OCI-LY1 (cell line): ENCODE data around the gene BEND6.

Experiments
- H2AFZ ChIP-seq: fragments of 200-600 bp; sonication (generic), shearing (Covaris generic); 2 replicates; pipeline ENCODE4 v1.6.0; 2014; ENCODE audit warnings: antibody characterized with exemption, mild to moderate bottlenecking, low read length
- H3F3A ChIP-seq: fragments of 200-600 bp; sonication (generic), shearing (Covaris generic); 2 replicates; pipeline ENCODE4 v1.6.0; 2014; ENCODE audit warnings: mild to moderate bottlenecking, antibody characterized with exemption, low read length, moderate library complexity; ENCODE audit not compliant: insufficient read depth
- H3K27ac ChIP-seq: fragments of 200-600 bp; sonication (generic); 2 replicates; pipeline ENCODE4 v1.5.1; 2014; ENCODE audit warnings: low read length, mixed run types, mild to moderate bottlenecking, low read depth; ENCODE audit not compliant: poor library complexity, severe bottlenecking
- H3K27me3 ChIP-seq: fragments of 200-600 bp; sonication (generic); 2 replicates; pipeline ENCODE4 v1.6.0; 2014; ENCODE audit warnings: antibody characterized with exemption, mild to moderate bottlenecking, low read length, moderate library complexity; ENCODE audit not compliant: insufficient read depth
- H3K36me3 ChIP-seq: fragments of 200-600 bp; sonication (generic); 2 replicates; pipeline ENCODE4 v1.6.1; 2014; ENCODE audit warnings: mild to moderate bottlenecking, antibody characterized with exemption, low read length, moderate library complexity, mixed read lengths; ENCODE audit not compliant: insufficient read depth
- H3K4me1 ChIP-seq: fragments of 200-600 bp; sonication (generic); 2 replicates; pipeline ENCODE4 v1.5.1; 2014; ENCODE audit warnings: mild to moderate bottlenecking, low read length, moderate library complexity; ENCODE audit not compliant: insufficient read depth, severe bottlenecking
- H3K4me2 ChIP-seq: fragments of 200-600 bp; sonication (generic), shearing (Covaris generic); 2 replicates; pipeline ENCODE4 v1.6.1; 2014; ENCODE audit warnings: low read length
- H3K4me3 ChIP-seq: fragments of 200-600 bp; sonication (generic); 2 replicates; pipeline ENCODE4 v1.5.1; 2014; ENCODE audit warnings: low read length, low read depth, mild to moderate bottlenecking, mixed read lengths; ENCODE audit not compliant: poor library complexity, severe bottlenecking
- H3K79me2 ChIP-seq: fragments of 200-600 bp; shearing (Covaris generic); 2 replicates; pipeline ENCODE4 v1.6.1; 2016; ENCODE audit warnings: mixed run types, low read length, mixed read lengths; ENCODE audit not compliant: insufficient read depth
- H3K9ac ChIP-seq: fragments of 200-600 bp; sonication (generic), shearing (Covaris generic); 2 replicates; pipeline ENCODE4 v1.6.1; 2014; ENCODE audit warnings: mild to moderate bottlenecking, low read length, mixed read lengths
- H3K9me2 ChIP-seq: fragments of 200-600 bp; sonication (generic), shearing (Covaris generic); 2 replicates; pipeline ENCODE4 v1.6.1; 2014; ENCODE audit warnings: low read depth, mild to moderate bottlenecking, low read length, mixed read lengths
- H3K9me3 ChIP-seq: fragments of 200-600 bp; shearing (Covaris generic); 2 replicates; pipeline ENCODE4 v1.6.1; 2014; ENCODE audit warnings: low read length, mixed read lengths
- H4K20me1 ChIP-seq: fragments of 200-600 bp; sonication (generic), shearing (Covaris generic); 2 replicates; pipeline ENCODE4 v1.6.0; 2016; ENCODE audit warnings: mild to moderate bottlenecking, low read length; ENCODE audit not compliant: insufficient read depth
- EZH2 ChIP-seq: fragments of 200-600 bp; sonication (generic), shearing (Covaris generic); IDR thresholded peaks from 2 replicates; pipeline ENCODE4 v1.8.0; 2017; ENCODE audit warnings: borderline replicate concordance, mixed run types, mild to moderate bottlenecking, antibody characterized with exemption, low read length, moderate library complexity, mixed read lengths
- TF ChIP-seq, protein P1 (sequence below): fragments of 200-600 bp; sonication (generic), shearing (Covaris generic); IDR thresholded peaks from 2 replicates; pipeline ENCODE4 v1.5.1; 2017; ENCODE audit warnings: mild to moderate bottlenecking, antibody characterized with exemption, low read length, moderate library complexity, mixed read lengths

The BEND6 gene

DNA sequence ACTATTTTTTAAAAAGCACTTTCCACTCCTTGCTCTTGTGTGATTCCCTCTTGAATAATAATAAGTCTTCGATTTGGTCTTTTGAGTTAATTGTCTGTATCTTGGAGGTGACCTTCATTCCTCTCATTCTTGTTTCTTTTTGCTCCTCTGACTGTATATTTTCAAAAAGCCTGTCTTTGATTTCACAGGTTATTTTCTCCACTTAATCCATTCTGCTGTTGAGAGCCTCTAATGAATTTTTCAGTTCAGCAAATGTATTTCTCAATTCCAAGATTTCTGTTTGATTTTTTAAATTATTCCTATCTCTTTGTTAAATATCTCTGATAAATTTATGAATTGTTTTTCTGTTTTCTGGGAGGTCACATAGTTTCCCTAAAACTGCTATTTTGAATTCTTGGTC lies 69.9 kb downstream of the BEND6 start:
- Histone ChIP-seq H2AFZ (no peak overlapping the region), H3K4me2 (no peak overlapping the region), H3K4me3 (no peak overlapping the region), H3K9me2 (no peaks in the 10 kb centered on the region), H3F3A (no peaks in the 10 kb centered on the region), H3K79me2 (no peaks in the 10 kb centered on the region), H3K9ac (no peak overlapping the region), H3K27me3 (peaks cover 4% of the 10 kb centered on the region; the same call in 1 of the 2 replicates), H4K20me1 (no peaks in the 10 kb centered on the region), H3K4me1 (no peaks in the 10 kb centered on the region), H3K9me3 (0 out of 2 replicates have a peak, but pooled peaks cover 3% of the 10 kb centered on the region), H3K36me3 (no peaks in the 10 kb centered on the region), H3K27ac (no peak overlapping the region)
- TF ChIP-seq, protein P1, sequence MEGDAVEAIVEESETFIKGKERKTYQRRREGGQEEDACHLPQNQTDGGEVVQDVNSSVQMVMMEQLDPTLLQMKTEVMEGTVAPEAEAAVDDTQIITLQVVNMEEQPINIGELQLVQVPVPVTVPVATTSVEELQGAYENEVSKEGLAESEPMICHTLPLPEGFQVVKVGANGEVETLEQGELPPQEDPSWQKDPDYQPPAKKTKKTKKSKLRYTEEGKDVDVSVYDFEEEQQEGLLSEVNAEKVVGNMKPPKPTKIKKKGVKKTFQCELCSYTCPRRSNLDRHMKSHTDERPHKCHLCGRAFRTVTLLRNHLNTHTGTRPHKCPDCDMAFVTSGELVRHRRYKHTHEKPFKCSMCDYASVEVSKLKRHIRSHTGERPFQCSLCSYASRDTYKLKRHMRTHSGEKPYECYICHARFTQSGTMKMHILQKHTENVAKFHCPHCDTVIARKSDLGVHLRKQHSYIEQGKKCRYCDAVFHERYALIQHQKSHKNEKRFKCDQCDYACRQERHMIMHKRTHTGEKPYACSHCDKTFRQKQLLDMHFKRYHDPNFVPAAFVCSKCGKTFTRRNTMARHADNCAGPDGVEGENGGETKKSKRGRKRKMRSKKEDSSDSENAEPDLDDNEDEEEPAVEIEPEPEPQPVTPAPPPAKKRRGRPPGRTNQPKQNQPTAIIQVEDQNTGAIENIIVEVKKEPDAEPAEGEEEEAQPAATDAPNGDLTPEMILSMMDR, result no peak
- no peak for TF ChIP-seq EZH2

DNA sequence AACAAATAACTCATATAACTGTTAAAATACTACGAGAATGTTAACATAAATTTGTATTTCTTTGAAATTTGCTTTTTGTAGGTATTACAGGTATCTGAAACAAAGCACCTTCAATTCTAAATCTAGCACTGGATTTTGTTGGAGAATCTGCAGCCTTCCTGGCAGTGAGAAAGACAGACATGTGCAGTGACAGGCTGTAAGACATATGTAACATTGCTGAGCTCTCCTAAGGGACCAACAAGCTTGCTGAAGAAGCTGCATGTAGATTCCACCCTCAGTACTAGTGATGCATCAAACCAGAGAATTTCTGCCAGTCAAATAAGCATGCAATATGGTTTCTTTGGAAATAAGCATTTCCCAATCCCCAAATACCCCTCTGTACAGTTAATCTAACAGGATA lies 71.1 kb downstream of the BEND6 start:
- H3K9ac ChIP-seq, result no peak overlapping the region
- H3K27me3 ChIP-seq, result peaks cover 4% of the 10 kb centered on the region; the same call in 1 of the 2 replicates
- H3K79me2 ChIP-seq, result no peaks in the 10 kb centered on the region
- H3F3A ChIP-seq, result no peaks in the 10 kb centered on the region
- H3K4me3 ChIP-seq, result no peak overlapping the region
- H3K27ac ChIP-seq, result no peak overlapping the region
- no peaks in the 10 kb centered on the region for H3K36me3 ChIP-seq
- no peaks in the 10 kb centered on the region for H3K9me2 ChIP-seq
- H2AFZ ChIP-seq, result no peak overlapping the region
- 0 out of 2 replicates have a peak, but pooled peaks cover 3% of the 10 kb centered on the region for H3K9me3 ChIP-seq
- H3K4me1 ChIP-seq, result no peaks in the 10 kb centered on the region
- TF ChIP-seq EZH2, result no peak
- TF ChIP-seq, protein P1, result no peak
- H4K20me1 ChIP-seq, result no peaks in the 10 kb centered on the region
- no peak overlapping the region for H3K4me2 ChIP-seq

DNA sequence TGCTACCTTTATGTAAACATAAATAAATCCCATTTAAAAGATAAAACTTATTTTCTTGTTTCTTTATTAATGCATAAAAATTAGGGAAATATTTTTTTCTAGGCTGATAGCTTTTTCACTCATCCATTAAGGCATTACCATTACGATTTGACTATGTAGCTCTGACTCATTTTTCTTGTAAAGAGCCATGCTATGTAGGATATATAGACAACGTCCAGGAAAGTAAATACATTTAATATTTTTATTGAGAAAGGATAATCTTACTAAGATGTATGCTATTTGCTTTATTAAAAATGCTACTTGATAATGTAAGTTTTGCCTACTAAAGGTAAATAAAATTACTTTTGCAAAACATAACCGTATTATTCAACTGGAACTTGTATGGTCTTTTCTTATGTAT lies 72.4 kb downstream of the BEND6 start:
- Histone ChIP-seq H3F3A (no peaks in the 10 kb centered on the region), H3K9ac (no peak overlapping the region), H3K4me3 (no peak overlapping the region), H3K4me2 (no peak overlapping the region), H2AFZ (no peak overlapping the region), H4K20me1 (no peaks in the 10 kb centered on the region), H3K27ac (no peak overlapping the region), H3K9me3 (0 out of 2 replicates have a peak, but pooled peaks cover 3% of the 10 kb centered on the region), H3K27me3 (peaks cover 4% of the 10 kb centered on the region; the same call in 1 of the 2 replicates), H3K9me2 (no peaks in the 10 kb centered on the region), H3K79me2 (no peaks in the 10 kb centered on the region), H3K4me1 (no peaks in the 10 kb centered on the region), H3K36me3 (no peaks in the 10 kb centered on the region)
- TF ChIP-seq, protein P1, result no peak
